HepG2 (cell line): Measurements from ENCODE around the gene ESRP2. TPM values are rescaled to one million over a fixed set of nuclear protein-coding genes. Genes with fewer than 3 reads are reported as not detected.

Source experiments
- ATAC-seq: fragments of 200-7000 bp; cut with Tn5 transposase; 3 replicates; pipeline ENCODE4 v1.9.1; 2020; ENCODE audit warnings: mild to moderate bottlenecking, moderate library complexity
- BruUV-seq: library from RNA; stranded (reverse); fragments of 400-500 nt; replicated peaks from 2 replicates; lab custom pipeline; 2021; lab: Mats Ljungman, UMichigan
- CTCF ChIA-PET: fragments of 300-600 bp; formaldehyde crosslinking; extraction: SDS; loops from one replicate; lab custom pipeline; 2021; ENCODE audit warnings: low total read pairs, inconsistent platforms, low intra/inter-chr PET ratio; lab: Yijun Ruan, JAX
- POLR2A ChIA-PET: fragments of 350-600 bp; sonication (Branson Sonifier 250); formaldehyde crosslinking; loops from one replicate; lab custom pipeline; 2020; ENCODE audit warnings: antibody characterized with exemption, inconsistent platforms; lab: Yijun Ruan, JAX
- DNase-seq: peaks from one replicate; pipeline ENCODE4 v3.0.0-alpha.2; 2015; ENCODE audit warnings: low spot score
- FAIRE-seq: peaks from 3 replicates; lab custom pipeline; 2011; peaks lifted over from hg19 to GRCh38; lab: Jason Lieb, UNC
- H2AFZ ChIP-seq: one replicate; pipeline ENCODE4 v1.6.1; 2011; ENCODE audit warnings: low read length, inconsistent platforms
- H3K27ac ChIP-seq: fragments of 300-600 bp; 3 replicates; pipeline ENCODE4 v1.8.0; 2011; ENCODE audit warnings: mixed run types, mild to moderate bottlenecking, mixed read lengths, low read length, inconsistent platforms; ENCODE audit not compliant: insufficient read depth; ENCODE audit errors: extremely low read length
- H3K27me3 ChIP-seq, 2 experiments: fragments of 200-600 bp in 1 of 2; 2 replicates in 1 of 2; 3 replicates in 1 of 2; pipeline versions ENCODE4 v1.6.0 to v1.8.0; 2011; ENCODE audit warnings: low read length in 2 of 2, mild to moderate bottlenecking in 2 of 2, moderate library complexity in 2 of 2, inconsistent platforms in 1 of 2; ENCODE audit not compliant: insufficient read depth in 2 of 2, control insufficient read depth in 1 of 2
- H3K36me3 ChIP-seq, 2 experiments: fragments of 200-600 bp in 1 of 2; replicated peaks in 1 of 2; 2 replicates in 1 of 2; 3 replicates in 1 of 2; pipeline versions ENCODE4 v1.5.1 to v1.8.0; 2011; ENCODE audit warnings: low read length in 2 of 2, inconsistent platforms in 1 of 2; ENCODE audit not compliant: insufficient read depth in 2 of 2, control insufficient read depth in 1 of 2
- H3K4me1 ChIP-seq: 2 replicates; pipeline ENCODE4 v1.5.1; 2012; ENCODE audit warnings: low read length, inconsistent platforms; ENCODE audit not compliant: insufficient read depth
- H3K4me2 ChIP-seq: 2 replicates; pipeline ENCODE4 v1.6.0; 2011; ENCODE audit warnings: low read depth, low read length, inconsistent platforms
- H3K4me3 ChIP-seq, 3 experiments: fragments of 200-600 bp in 1 of 3; sonication (generic), shearing (Covaris generic) in 1 of 3; replicated peaks in 1 of 3; 2 replicates each; pipeline ENCODE4 v1.5.1; 2011 to 2016; ENCODE audit warnings: low read length in 3 of 3, inconsistent platforms in 2 of 3, low read depth in 2 of 3, mild to moderate bottlenecking in 2 of 3, control low read depth in 1 of 3, mixed read lengths in 1 of 3; ENCODE audit not compliant: insufficient read depth in 1 of 3
- H3K79me2 ChIP-seq: one replicate; pipeline ENCODE4 v1.6.1; 2011; ENCODE audit warnings: low read length, inconsistent platforms; ENCODE audit not compliant: insufficient read depth
- H3K9ac ChIP-seq: 2 replicates; pipeline ENCODE4 v1.6.0; 2011; ENCODE audit warnings: mild to moderate bottlenecking, low read depth, low read length, inconsistent platforms; ENCODE audit not compliant: insufficient read depth
- H3K9me3 ChIP-seq: 2 replicates; pipeline ENCODE4 v1.5.1; 2012; ENCODE audit warnings: mild to moderate bottlenecking, low read length
- H4K20me1 ChIP-seq: 2 replicates; pipeline ENCODE4 v1.6.0; 2011; ENCODE audit warnings: inconsistent platforms, mild to moderate bottlenecking, low read length, moderate library complexity; ENCODE audit not compliant: insufficient read depth
- ATRX ChIP-seq: sonication (generic); formaldehyde crosslinking; IDR thresholded peaks from 2 replicates; pipeline ENCODE4 v1.4.0; 2020; ENCODE audit warnings: missing genetic modification reagents, borderline replicate concordance
- BCL6 ChIP-seq: IDR thresholded peaks from 2 replicates; pipeline ENCODE4 v1.6.1; 2016; ENCODE audit warnings: missing genetic modification reagents, missing compliant biosample characterization
- EHMT2 ChIP-seq: fragments of 200-600 bp; sonication (generic); IDR thresholded peaks from 2 replicates; pipeline ENCODE4 v1.7.0; 2017; ENCODE audit warnings: antibody characterized with exemption, low read depth, low read length, borderline replicate concordance
- GZF1 ChIP-seq: sonication (generic); formaldehyde crosslinking; IDR thresholded peaks from 2 replicates; pipeline ENCODE4 v1.5.1; 2020; ENCODE audit warnings: mild to moderate bottlenecking, missing genetic modification reagents
- KMT2A ChIP-seq: sonication (generic); formaldehyde crosslinking; IDR thresholded peaks from 2 replicates; pipeline ENCODE4 v1.4.0; 2020; ENCODE audit warnings: missing genetic modification reagents
- MED1 ChIP-seq: sonication (generic); formaldehyde crosslinking; IDR thresholded peaks from 2 replicates; pipeline ENCODE4 v1.4.0; 2020; ENCODE audit warnings: missing genetic modification reagents
- NCOA2 ChIP-seq: sonication (generic); formaldehyde crosslinking; IDR thresholded peaks from 2 replicates; pipeline ENCODE4 v1.8.0; 2022; ENCODE audit warnings: inconsistent platforms
- NFIB ChIP-seq: sonication (generic); formaldehyde crosslinking; IDR thresholded peaks from 2 replicates; pipeline ENCODE4 v1.9.0; 2021; ENCODE audit warnings: missing genetic modification reagents, mild to moderate bottlenecking, borderline replicate concordance
- NR3C1 ChIP-seq: sonication (generic); formaldehyde crosslinking; IDR thresholded peaks from 2 replicates; pipeline ENCODE4 v1.4.0; 2020; ENCODE audit warnings: missing genetic modification reagents
- RELA ChIP-seq: sonication (generic); formaldehyde crosslinking; IDR thresholded peaks from 2 replicates; pipeline ENCODE4 v1.4.0; 2020; ENCODE audit warnings: missing genetic modification reagents
- REPIN1 ChIP-seq: sonication (generic); formaldehyde crosslinking; IDR thresholded peaks from 2 replicates; pipeline ENCODE4 v1.8.0; 2022; ENCODE audit warnings: missing genetic modification reagents, low read depth, mild to moderate bottlenecking, borderline replicate concordance
- SOX6 ChIP-seq, 2 experiments: fragments of 450-650 bp in 1 of 2; sonication (generic) in 1 of 2; formaldehyde crosslinking in 1 of 2; IDR thresholded peaks; 2 replicates each; pipeline versions ENCODE4 v1.4.0 to v1.6.1; 2017 to 2020; ENCODE audit warnings: antibody characterized with exemption in 1 of 2, mild to moderate bottlenecking in 1 of 2, missing genetic modification reagents in 1 of 2
- TCF7 ChIP-seq: sonication (generic); IDR thresholded peaks from 2 replicates; pipeline ENCODE4 v1.6.1; 2016; ENCODE audit warnings: antibody characterized with exemption, low read depth
- TEAD2 ChIP-seq: sonication (generic); formaldehyde crosslinking; IDR thresholded peaks from 2 replicates; pipeline ENCODE4 v1.9.0; 2021; ENCODE audit warnings: missing genetic modification reagents
- ZNF121 ChIP-seq: sonication (generic); formaldehyde crosslinking; IDR thresholded peaks from 2 replicates; pipeline ENCODE4 v1.5.0; 2020; ENCODE audit warnings: mild to moderate bottlenecking, missing genetic modification reagents
- ZNF331 ChIP-seq: sonication (generic); formaldehyde crosslinking; IDR thresholded peaks from 2 replicates; pipeline ENCODE4 v1.4.0; 2020; ENCODE audit warnings: missing genetic modification reagents
- ZNF333 ChIP-seq: sonication (generic); formaldehyde crosslinking; IDR thresholded peaks from 2 replicates; pipeline ENCODE4 v1.4.0; 2020; ENCODE audit warnings: mild to moderate bottlenecking, missing genetic modification reagents, borderline replicate concordance
- WGBS: methylation state at CpG from one replicate; pipeline ENCODE4 v1.1.6; 2017; ENCODE audit warnings: low lambda C conversion rate; 5-methylcytosine and 5-hydroxymethylcytosine counted together
- in situ Hi-C: cut with HindIII; loops from 2 replicates; pipeline ENCODE4 v1.10.0; 2017; ENCODE audit warnings: low pct_unique_long_range_greater_than_20kb; ENCODE audit not compliant: extremely low pct_ligation_motif_present
- intact Hi-C: fragments of 100-400 bp; cut with micrococcal nuclease; formaldehyde crosslinking; loops from one replicate; pipeline ENCODE4 v1.10.0; 2022; ENCODE audit not compliant: unreplicated experiment
- polyA plus RNA-seq, 8 experiments: library from polyadenylated mRNA; depleted of rRNA in 3 of 8; stranded (reverse) in 7 of 8; unstranded in 1 of 8; fragments of >200 nt; fragmentation: Illumina TruSeq in 4 of 8; extraction: Trizol in 4 of 8; gene quantifications; 2 replicates each; pipeline versions ENCODE4 v1.2.1 to v1.2.3, GENCODE V29; 2011 to 2016; ENCODE audit warnings: low read depth in 4 of 8, missing spikeins in 1 of 8, mixed read lengths in 1 of 8; ENCODE audit not compliant: insufficient read depth in 1 of 8
- total RNA-seq, 5 experiments: library from RNA; depleted of rRNA; stranded (reverse); fragments of >200 nt; fragmentation: Illumina TruSeq; extraction: Trizol; gene quantifications; 2 replicates each; pipeline ENCODE4 v1.2.3, GENCODE V29; 2016; ENCODE audit warnings: low read depth in 1 of 5
- TF ChIP-seq, protein P1 (sequence below): sonication (generic); formaldehyde crosslinking; IDR thresholded peaks from 2 replicates; pipeline ENCODE4 v1.5.1; 2020; ENCODE audit warnings: mild to moderate bottlenecking, missing genetic modification reagents, moderate library complexity
- TF ChIP-seq, protein P2 (sequence below): sonication (generic); formaldehyde crosslinking; IDR thresholded peaks from 2 replicates; pipeline ENCODE4 v1.8.0; 2022; ENCODE audit warnings: mild to moderate bottlenecking, missing genetic modification reagents, borderline replicate concordance
- TF ChIP-seq, protein P3 (sequence below): IDR thresholded peaks from 2 replicates; pipeline ENCODE4 v1.6.1; 2016; ENCODE audit warnings: control low read depth

The ESRP2 gene
- total and polyA plus RNA-seq, 2 of the 13 experiments (the other 11 are each of a cell fraction or from before 2014, with no cell fraction given) = 21.1 to 32.4 TPM

DNA sequence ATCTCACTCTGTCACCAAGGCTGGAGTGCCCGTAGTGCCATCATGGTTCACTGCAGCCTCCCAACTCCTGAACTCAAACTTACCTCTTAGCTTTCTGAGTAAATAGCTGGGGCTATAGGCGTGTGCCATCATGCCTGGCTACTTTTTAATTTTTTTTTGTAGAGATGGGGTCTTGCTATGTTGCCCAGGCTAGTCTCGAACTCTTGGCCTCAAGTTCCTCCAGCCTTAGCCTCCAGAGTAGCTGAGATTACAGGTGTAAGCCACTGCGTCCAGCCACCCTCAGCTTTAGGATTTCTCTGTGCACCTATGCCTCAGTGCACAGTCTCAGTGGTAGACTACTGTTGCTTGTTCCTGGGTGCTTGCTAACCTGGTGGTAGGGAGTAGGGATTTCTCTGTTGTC lies 33.9 kb upstream of the ESRP2 start (continued):
- TF ChIP-seq RELA (CRISPR knock-in tag) (no peak), REPIN1 (CRISPR knock-in tag) (no peak), TEAD2 (CRISPR knock-in tag) (no peak), NR3C1 (CRISPR knock-in tag) (no peak), ZNF121 (CRISPR knock-in tag) (peak; percentile 98), ATRX (CRISPR knock-in tag) (no peak), NFIB (CRISPR knock-in tag) (no peak)
- TF ChIP-seq, protein P1, sequence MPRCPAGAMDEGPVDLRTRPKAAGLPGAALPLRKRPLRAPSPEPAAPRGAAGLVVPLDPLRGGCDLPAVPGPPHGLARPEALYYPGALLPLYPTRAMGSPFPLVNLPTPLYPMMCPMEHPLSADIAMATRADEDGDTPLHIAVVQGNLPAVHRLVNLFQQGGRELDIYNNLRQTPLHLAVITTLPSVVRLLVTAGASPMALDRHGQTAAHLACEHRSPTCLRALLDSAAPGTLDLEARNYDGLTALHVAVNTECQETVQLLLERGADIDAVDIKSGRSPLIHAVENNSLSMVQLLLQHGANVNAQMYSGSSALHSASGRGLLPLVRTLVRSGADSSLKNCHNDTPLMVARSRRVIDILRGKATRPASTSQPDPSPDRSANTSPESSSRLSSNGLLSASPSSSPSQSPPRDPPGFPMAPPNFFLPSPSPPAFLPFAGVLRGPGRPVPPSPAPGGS = no peak
- TF ChIP-seq, protein P2, sequence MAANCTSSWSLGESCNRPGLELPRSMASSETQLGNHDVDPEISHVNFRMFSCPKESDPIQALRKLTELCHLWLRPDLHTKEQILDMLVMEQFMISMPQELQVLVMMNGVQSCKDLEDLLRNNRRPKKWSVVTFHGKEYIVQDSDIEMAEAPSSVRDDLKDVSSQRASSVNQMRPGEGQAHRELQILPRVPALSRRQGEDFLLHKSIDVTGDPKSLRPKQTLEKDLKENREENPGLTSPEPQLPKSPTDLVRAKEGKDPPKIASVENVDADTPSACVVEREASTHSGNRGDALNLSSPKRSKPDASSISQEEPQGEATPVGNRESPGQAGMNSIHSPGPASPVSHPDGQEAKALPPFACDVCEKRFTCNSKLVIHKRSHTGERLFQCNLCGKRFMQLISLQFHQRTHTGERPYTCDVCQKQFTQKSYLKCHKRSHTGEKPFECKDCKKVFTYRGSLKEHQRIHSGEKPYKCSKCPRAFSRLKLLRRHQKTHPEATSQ (CRISPR knock-in tag) = 0 out of 2 replicates have a peak, but pooled peaks have one; percentile 41

DNA sequence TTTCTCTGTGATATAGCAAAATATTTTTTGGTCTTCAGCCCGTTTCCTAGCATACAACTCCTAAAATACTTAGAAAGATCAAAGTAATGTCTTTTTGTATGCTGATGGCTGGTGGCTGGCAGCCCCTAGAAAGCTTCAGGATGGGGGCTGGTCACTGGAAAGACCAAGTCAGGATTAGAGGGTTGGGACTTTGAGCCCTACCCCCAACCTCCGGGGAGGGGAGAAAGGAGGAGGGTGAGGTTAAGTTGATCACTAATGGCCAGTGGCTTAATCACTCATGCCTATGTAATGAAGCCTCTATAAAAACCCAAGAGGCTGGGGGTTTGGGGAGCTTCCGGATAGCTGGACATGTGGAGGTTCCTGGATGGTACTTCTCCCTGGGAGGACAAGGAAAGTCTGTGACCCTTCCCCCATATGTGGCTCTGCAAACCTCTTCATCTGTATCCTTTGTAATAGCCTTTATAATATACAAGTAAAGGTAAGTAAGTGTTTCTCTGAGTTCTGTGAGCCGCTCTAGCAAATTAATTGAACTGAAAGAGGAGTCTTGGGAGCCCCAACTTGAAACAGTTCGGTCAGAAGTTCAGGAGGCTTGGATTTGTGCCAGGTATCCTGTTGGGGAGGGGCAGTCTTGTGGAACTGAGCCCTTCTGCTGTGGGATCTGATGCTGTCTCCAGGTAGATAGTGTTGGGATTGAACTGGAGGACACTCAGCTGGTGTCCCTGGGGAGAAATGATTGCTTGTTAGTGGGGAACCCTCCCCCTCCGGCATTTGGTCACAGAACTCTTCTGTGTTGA lies 31.9 kb upstream of the ESRP2 start:
- H3K4me3 ChIP-seq = peak overlapping the region; percentile 3 to 43 (median 5); a peak in 4 of 6 replicates
- peaks cover 31% of the 10 kb centered on the region for H4K20me1 ChIP-seq
- H2AFZ ChIP-seq = no peak overlapping the region
- H3K36me3 ChIP-seq = peaks cover 6 to 13% of the 10 kb centered on the region in 2 experiments
- no peak for ATAC-seq
- peak; percentile 65 for FAIRE-seq
- peaks cover 84% of the 10 kb centered on the region for H3K4me1 ChIP-seq
- DNase-seq = peak; percentile 61
- H3K27ac ChIP-seq = peak overlapping the region; percentile 78
- H3K79me2 ChIP-seq = peaks cover 66% of the 10 kb centered on the region
- 41% methylated on average over 6 of the region's 6 CpGs for WGBS
- in situ Hi-C loops = no loop called here
- H3K9ac ChIP-seq = peak overlapping the region; percentile 46
- H3K27me3 ChIP-seq = no peaks in the 10 kb centered on the region; a peak in 1 of 5 replicates
- no peaks in the 10 kb centered on the region for H3K9me3 ChIP-seq
- POLR2A ChIA-PET = interaction anchor here (1.4 to 3.5 kb wide), 3 partner anchors 14 to 43 kb away, joined by 4 to 17 read pairs (median 8); partner anchors contain the start of genes PRMT7 and SLC7A6OS
- H3K4me2 ChIP-seq = peak overlapping the region; percentile 72
- no TSS peak for BruUV-seq
- CTCF ChIA-PET = no interaction called here
- intact Hi-C loops = no loop called here
- no peak for TF ChIP-seq SOX6 (IDR thresholded peaks at IDR 0.05)
- TF ChIP-seq SOX6 (CRISPR knock-in tag; IDR thresholded peaks at IDR 0.05) = peak; percentile 56
- no peak for TF ChIP-seq EHMT2
- no peak for TF ChIP-seq GZF1
- 0 out of 2 replicates have a peak, but pooled peaks have one; percentile 44 for TF ChIP-seq ZNF333 (CRISPR knock-in tag)
- TF ChIP-seq, protein P3, sequence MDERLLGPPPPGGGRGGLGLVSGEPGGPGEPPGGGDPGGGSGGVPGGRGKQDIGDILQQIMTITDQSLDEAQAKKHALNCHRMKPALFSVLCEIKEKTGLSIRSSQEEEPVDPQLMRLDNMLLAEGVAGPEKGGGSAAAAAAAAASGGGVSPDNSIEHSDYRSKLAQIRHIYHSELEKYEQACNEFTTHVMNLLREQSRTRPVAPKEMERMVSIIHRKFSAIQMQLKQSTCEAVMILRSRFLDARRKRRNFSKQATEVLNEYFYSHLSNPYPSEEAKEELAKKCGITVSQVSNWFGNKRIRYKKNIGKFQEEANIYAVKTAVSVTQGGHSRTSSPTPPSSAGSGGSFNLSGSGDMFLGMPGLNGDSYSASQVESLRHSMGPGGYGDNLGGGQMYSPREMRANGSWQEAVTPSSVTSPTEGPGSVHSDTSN (CRISPR knock-in tag) = 0 out of 2 replicates have a peak, but pooled peaks have one; percentile 29
- TF ChIP-seq ZNF331 = 0 out of 2 replicates have a peak, but pooled peaks have one; percentile 28
- TF ChIP-seq BCL6 (CRISPR knock-in tag) = peak; percentile 91
- TF ChIP-seq NCOA2 (CRISPR knock-in tag) = peak; percentile 38; the same call in 1 of the 2 replicates
- TF ChIP-seq TCF7 = peak; percentile 16; the same call in 1 of the 2 replicates
- TF ChIP-seq KMT2A = 0 out of 2 replicates have a peak, but pooled peaks have one; percentile 20
- TF ChIP-seq MED1 = peak; percentile 50; the same call in 1 of the 2 replicates
